Adrenal gland (tissue), 5 donors: ENCODE results near the gene CYP11A1.

Experiments used
- POLR2A ChIP-seq, 2 donors: fragments of 450-650 bp; IDR thresholded peaks; one replicate each; pipeline ENCODE4 v1.6.1; 2017; ENCODE audit warnings: antibody characterized with exemption in 2 of 2, mild to moderate bottlenecking in 2 of 2, moderate library complexity in 1 of 2
- TF ChIP-seq, protein P1 (sequence below), 6 experiments: fragments of 450-650 bp in 4 of 6; fragments of 200-600 bp in 2 of 6; sonication (generic) in 1 of 6; IDR thresholded peaks; 1 replicate in 5 of 6; 2 replicates in 1 of 6; pipeline versions ENCODE4 v1.5.1 to v1.8.0; 2016 to 2021; ENCODE audit warnings: antibody characterized with exemption in 6 of 6, mild to moderate bottlenecking in 2 of 6, moderate library complexity in 1 of 6
- donor health status: DM: no; HTN: no; CAD: no.

DNA sequence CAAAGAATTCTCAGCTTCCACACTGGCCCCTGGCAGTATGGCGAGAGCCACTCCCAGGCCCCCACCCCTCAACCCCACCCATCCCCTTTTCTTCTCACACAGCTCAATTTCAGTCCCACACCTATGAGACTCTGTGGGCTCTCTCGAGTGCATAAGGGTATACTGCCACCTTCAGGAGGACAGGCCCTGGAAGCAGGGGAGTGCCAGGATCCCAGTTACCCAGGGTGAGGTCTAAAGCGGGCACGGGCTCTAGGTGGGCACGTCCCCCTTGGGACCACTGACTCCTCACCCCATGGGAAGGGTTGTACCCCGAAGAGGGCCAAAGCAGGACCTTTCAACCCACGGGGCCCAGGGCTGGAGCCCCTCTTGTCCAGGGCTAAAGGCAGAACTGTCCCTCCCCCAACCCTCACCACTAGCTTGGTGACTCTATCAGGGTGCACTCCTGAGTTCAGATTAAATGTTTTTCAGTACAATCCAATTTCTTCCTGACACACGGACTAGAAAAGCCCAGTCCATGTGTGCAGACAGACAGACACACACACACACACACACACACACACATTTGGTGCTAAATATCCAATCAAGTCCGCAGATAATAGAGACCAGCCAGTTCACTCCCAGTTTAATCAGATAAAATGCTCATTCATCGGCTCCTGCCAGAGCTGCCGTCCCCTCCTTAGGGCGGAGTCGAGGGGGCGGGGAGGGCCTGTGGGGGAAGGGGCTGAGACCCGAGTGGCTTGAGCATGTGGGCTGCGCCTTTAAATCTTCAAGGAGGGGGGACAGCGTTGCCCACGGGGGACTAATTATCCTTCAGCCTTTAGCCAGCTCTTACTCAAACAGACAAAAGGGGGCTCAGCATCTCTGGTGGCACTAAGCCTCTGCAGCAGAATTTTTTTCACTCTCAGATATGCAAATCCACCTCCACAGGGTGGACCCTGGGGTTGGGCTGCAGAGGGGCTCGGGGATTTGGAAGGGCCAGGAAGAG lies 59.3 kb downstream of the CYP11A1 start:
- TF ChIP-seq, protein P1, sequence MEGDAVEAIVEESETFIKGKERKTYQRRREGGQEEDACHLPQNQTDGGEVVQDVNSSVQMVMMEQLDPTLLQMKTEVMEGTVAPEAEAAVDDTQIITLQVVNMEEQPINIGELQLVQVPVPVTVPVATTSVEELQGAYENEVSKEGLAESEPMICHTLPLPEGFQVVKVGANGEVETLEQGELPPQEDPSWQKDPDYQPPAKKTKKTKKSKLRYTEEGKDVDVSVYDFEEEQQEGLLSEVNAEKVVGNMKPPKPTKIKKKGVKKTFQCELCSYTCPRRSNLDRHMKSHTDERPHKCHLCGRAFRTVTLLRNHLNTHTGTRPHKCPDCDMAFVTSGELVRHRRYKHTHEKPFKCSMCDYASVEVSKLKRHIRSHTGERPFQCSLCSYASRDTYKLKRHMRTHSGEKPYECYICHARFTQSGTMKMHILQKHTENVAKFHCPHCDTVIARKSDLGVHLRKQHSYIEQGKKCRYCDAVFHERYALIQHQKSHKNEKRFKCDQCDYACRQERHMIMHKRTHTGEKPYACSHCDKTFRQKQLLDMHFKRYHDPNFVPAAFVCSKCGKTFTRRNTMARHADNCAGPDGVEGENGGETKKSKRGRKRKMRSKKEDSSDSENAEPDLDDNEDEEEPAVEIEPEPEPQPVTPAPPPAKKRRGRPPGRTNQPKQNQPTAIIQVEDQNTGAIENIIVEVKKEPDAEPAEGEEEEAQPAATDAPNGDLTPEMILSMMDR (IDR thresholded peaks at IDR 0.05): peak; percentile 54 to 76 (median 68)
- TF ChIP-seq POLR2A (IDR thresholded peaks at IDR 0.05): no peak
